Uterus (tissue), 2 donors: ENCODE measurements around the gene MMP2.

Experiments
- POLR2A ChIP-seq, 2 donors: fragments of 450-650 bp; IDR thresholded peaks; one replicate each; pipeline ENCODE4 v1.6.1; 2016; ENCODE audit warnings: antibody characterized with exemption in 2 of 2, mild to moderate bottlenecking in 1 of 2, moderate library complexity in 1 of 2
- TF ChIP-seq, protein P1 (sequence below), 4 experiments: fragments of 200-600 bp in 2 of 4; fragments of 450-650 bp in 2 of 4; sonication (generic) in 2 of 4; IDR thresholded peaks; one replicate each; pipeline ENCODE4 v1.5.1; 2016 to 2019; ENCODE audit warnings: antibody characterized with exemption in 4 of 4, mild to moderate bottlenecking in 2 of 4, moderate library complexity in 1 of 4

DNA sequence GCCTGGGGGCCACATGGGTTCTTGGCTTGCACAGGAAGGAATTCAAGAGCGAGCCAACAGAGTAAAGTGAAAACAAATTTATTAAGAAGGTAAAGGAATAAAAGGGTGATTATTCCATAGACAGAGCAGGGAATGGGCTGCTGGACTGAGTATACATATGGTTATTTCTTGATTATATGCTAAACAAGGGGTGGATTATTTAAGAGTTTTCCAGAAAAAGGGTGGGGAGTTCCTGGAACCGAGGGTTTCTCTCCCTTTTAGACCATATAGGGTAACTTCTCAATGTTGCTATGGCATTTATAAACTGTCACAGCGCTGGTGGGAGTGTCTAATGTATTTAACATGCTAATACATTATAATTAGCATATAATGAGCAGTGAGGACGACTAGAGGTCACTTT, 2.0 kb downstream of the MMP2 start:
- no peak for TF ChIP-seq POLR2A (IDR thresholded peaks at IDR 0.05)
- TF ChIP-seq, protein P1, sequence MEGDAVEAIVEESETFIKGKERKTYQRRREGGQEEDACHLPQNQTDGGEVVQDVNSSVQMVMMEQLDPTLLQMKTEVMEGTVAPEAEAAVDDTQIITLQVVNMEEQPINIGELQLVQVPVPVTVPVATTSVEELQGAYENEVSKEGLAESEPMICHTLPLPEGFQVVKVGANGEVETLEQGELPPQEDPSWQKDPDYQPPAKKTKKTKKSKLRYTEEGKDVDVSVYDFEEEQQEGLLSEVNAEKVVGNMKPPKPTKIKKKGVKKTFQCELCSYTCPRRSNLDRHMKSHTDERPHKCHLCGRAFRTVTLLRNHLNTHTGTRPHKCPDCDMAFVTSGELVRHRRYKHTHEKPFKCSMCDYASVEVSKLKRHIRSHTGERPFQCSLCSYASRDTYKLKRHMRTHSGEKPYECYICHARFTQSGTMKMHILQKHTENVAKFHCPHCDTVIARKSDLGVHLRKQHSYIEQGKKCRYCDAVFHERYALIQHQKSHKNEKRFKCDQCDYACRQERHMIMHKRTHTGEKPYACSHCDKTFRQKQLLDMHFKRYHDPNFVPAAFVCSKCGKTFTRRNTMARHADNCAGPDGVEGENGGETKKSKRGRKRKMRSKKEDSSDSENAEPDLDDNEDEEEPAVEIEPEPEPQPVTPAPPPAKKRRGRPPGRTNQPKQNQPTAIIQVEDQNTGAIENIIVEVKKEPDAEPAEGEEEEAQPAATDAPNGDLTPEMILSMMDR (IDR thresholded peaks at IDR 0.05): no peak
